AG04449 (cell line): ENCODE data around the gene SOCS4.

Experiments used
- CTCF ChIA-PET: fragments of 350-600 bp; formaldehyde crosslinking; extraction: SDS; loops from one replicate; lab custom pipeline; 2021; ENCODE audit warnings: antibody characterized with exemption; lab: Yijun Ruan, JAX
- POLR2A ChIA-PET: fragments of 400-600, 350-600 bp; formaldehyde crosslinking; extraction: SDS; loops from one replicate; lab custom pipeline; 2020; ENCODE audit warnings: antibody characterized with exemption, inconsistent platforms; lab: Yijun Ruan, JAX
- DNase-seq: peaks from one replicate; pipeline ENCODE4 v3.0.0-alpha.2; 2010; ENCODE audit warnings: low read depth, low spot score
- H3K4me3 ChIP-seq: 2 replicates; pipeline ENCODE4 v1.5.1; 2011; ENCODE audit warnings: low read depth, mild to moderate bottlenecking, control low read depth, low read length
- TF ChIP-seq, protein P1 (sequence below): IDR thresholded peaks from one replicate; pipeline ENCODE4 v1.5.1; 2011; ENCODE audit warnings: mild to moderate bottlenecking, moderate library complexity, low read length, control low read depth, inconsistent platforms; ENCODE audit not compliant: insufficient read depth; ENCODE audit errors: missing control alignments

The SOCS4 gene

DNA sequence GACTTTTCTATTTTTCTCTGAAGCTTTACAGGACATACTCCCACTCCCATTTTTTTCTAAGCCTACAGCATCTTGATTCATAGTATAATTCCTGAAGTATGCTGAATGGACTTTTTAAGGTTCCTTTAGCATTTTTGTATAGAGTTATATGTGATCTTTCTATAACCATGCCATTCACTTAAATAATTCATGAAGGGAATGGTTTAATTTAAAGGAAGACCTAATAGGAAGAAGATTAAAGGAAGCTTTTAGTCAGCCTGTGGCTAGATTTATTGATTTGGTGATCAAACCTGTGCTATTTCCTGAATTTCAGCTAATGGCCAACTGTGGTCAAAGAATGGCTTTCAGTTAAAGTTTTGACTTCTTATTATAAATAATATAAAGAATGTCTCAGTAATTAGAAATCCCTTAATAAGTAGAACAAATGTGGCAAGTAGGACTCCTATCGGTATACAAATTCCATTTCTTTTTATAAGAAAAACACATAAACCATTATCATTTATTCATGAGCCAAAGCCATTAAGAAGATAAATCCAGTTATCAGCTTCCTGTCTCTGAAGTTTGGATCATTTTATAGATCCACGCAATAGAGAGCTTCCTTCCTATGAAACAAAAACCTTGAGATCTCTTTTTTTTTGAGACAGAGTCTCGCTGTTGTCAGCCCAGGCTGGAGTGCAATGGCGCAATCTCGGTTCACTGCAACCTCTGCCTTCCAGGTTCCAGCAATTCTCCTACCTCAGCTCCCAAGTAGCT is 20.4 kb downstream of the SOCS4 start:
- POLR2A ChIA-PET: interaction anchor here (0.6 to 1.3 kb wide), 2 partner anchors 20 to 32 kb away, joined by 3 read pairs; partner anchors contain the start of genes SOCS4 and WDHD1
- TF ChIP-seq, protein P1, sequence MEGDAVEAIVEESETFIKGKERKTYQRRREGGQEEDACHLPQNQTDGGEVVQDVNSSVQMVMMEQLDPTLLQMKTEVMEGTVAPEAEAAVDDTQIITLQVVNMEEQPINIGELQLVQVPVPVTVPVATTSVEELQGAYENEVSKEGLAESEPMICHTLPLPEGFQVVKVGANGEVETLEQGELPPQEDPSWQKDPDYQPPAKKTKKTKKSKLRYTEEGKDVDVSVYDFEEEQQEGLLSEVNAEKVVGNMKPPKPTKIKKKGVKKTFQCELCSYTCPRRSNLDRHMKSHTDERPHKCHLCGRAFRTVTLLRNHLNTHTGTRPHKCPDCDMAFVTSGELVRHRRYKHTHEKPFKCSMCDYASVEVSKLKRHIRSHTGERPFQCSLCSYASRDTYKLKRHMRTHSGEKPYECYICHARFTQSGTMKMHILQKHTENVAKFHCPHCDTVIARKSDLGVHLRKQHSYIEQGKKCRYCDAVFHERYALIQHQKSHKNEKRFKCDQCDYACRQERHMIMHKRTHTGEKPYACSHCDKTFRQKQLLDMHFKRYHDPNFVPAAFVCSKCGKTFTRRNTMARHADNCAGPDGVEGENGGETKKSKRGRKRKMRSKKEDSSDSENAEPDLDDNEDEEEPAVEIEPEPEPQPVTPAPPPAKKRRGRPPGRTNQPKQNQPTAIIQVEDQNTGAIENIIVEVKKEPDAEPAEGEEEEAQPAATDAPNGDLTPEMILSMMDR: no peak
- DNase-seq: no peak
- CTCF ChIA-PET: interaction anchor here (0.8 to 1.7 kb wide), 5 partner anchors 10 to 113 kb away, joined by 3 read pairs; partner anchors contain the start of genes SOCS4 and WDHD1
- no peak overlapping the region for H3K4me3 ChIP-seq

DNA sequence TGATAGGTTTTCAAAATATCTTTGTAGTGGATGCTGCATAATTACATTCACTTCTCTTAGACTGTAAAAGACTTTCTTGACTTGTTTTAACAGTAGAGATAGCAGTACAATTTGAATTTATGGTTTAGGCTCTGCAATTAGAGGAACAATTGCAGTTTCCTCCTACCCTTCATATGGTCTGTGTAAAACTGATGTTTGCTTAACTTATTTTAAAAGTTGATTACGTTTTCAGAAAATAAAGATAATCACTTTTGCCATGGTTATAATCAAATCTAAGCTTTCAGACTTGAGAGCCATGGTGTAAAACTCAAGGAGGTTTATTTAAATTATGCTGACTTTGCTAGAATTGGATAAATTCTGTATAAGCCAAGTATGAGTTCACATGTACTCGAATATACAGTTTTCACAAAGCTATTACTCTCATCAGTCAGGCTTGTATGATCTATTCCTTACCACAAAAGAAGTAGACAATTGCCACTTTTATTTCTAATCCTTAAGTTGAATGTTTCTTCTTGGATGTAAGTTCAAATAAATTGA is 21.9 kb downstream of the SOCS4 start:
- ChIA-PET CTCF (no interaction called here), POLR2A (interaction anchor here (0.7 kb wide), 1 partner anchor 668 kb away, joined by 3 read pairs; no protein-coding TSS in a partner anchor)
- TF ChIP-seq, protein P1: no peak
- DNase-seq: no peak
- no peak overlapping the region for H3K4me3 ChIP-seq

DNA sequence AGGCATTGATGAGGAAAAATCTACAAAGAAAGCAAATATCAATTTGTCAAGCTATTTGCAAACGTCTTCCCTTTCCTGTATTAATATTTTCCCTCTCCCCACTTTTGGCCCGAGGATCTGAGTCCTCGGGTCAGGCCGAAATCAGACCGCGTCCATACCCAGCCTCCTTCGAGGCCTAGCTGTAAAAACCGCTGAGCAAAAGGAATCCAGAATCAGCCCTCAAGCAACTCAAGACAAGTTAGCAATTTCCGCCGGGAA is 24.1 kb downstream of the SOCS4 start:
- ChIA-PET CTCF (interaction anchor here (0.7 to 5.4 kb wide), 44 partner anchors 9 to 491 kb away, joined by 3 to 42 read pairs (median 4); partner anchors contain the start of genes SOCS4 and WDHD1), POLR2A (interaction anchor here (0.5 to 1.8 kb wide), 11 partner anchors 9 to 487 kb away, joined by 3 to 12 read pairs (median 3); partner anchors contain the start of genes LGALS3, SOCS4 and WDHD1)
- TF ChIP-seq, protein P1: no peak
- peak overlapping the region; percentile 57 for H3K4me3 ChIP-seq
- no peak for DNase-seq

DNA sequence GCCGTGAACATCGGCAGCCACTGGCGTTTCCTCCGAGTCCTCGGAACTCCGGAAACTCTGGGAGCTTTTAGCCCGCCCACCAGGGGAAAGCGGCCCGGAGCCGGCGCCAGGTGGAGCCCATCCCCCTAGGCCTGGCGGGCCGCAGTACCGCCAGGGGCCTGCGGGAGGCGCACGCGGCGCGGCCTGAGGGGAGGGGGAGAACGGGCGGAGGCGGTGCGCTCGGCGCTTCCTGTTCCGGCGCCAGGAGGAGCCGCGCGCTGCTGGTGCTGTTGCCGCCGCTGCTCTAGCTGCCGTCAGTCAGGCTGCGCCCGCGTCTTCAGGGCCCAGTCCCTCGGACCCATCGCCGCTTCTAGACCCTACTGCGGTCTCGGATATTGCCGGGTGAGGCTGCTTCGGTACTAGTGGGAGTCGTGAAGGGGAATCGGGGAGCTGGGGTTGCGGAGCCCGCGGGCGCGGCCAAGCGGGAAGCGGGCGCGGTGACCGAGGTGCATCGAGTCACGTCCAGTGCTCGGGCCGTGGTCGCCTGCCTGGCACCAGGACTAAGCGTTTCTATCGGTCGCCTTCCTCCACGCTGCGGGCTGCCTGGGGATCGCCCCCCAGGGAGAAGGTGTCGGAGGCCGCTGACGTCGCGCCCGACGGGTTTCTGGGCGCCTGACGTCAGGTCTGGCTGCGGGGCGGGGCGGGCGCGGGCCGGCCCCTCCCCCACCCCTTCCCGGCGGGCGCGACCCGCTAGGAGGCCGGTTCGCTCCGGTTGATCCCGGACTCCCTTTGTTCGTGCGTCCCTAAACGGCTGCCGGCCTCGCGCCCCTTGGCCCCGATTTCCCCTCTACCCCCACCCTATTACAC is 24.6 kb downstream of the SOCS4 start, which contains the start of gene MAPK1IP1L:
Gene MAPK1IP1L (plus strand): TSS at position 225 of the 846 bp plus-strand sequence. CDS start 10,037 bp downstream, outside the sequence.
- TF ChIP-seq, protein P1: peak; percentile 92
- DNase-seq: no peak
- CTCF ChIA-PET: interaction anchor here (0.7 to 5.4 kb wide), 44 partner anchors 9 to 490 kb away, joined by 3 to 42 read pairs (median 5); partner anchors contain the start of genes SOCS4 and WDHD1
- H3K4me3 ChIP-seq: peak within 1 kb of the TSS; percentile 99
- POLR2A ChIA-PET: interaction anchor here (0.6 to 1.8 kb wide), 11 partner anchors 10 to 619 kb away, joined by 3 to 12 read pairs (median 3); partner anchors contain the start of genes LGALS3, SOCS4 and WDHD1

DNA sequence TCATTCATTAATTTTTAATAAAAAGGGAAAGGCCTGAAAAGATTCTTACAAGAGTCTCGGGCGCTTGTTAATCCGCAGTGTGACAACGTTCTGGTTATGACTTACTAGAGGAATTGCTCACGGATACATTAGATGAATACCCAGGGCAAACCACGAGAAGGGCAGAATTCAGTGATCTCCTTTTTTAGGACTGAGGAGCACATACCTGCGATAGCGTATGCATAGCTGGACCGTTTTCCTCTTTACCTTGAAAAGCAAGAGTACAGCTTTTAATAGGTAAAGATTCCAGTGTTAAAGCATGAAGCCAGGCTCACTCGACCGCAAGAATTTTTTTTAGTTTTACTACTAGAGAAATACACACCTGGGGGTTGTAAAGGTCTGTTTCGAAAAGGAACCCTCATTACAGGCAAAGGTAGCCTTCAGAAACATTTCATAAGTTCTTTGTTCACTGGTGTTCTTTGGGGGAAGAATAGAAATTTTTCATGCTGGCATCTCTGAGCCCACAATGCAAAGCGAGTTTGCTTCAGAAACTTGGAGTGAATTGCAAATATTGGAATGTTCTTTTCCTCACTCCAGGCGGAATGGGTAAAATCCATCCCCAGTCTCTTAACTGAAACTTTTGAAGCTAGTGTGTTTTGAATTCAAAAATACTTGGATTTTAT is 25.4 kb downstream of the SOCS4 start:
- ChIA-PET POLR2A (interaction anchor here (0.6 to 1.5 kb wide), 5 partner anchors 20 to 620 kb away, joined by 3 to 12 read pairs (median 3); no protein-coding TSS in a partner anchor), CTCF (interaction anchor here (0.6 to 5.4 kb wide), 21 partner anchors 8 to 137 kb away, joined by 3 to 42 read pairs (median 5); partner anchors contain the start of genes SOCS4 and WDHD1)
- DNase-seq: no peak
- peak overlapping the region; percentile 99 for H3K4me3 ChIP-seq
- TF ChIP-seq, protein P1: no peak
